Measurements from ENCODE around the gene GPA33. TPM values are rescaled to one million over a fixed set of nuclear protein-coding genes. Genes with fewer than 3 reads are reported as not detected.
"Not testable (repeated sequence)": the region's sequence is repeated elsewhere in the genome, so short reads cannot be mapped to it uniquely, and the experiment has no call there.

GPA33 gene
- polyA plus RNA-seq, 2 of the 4 experiments (the other 2 are of a cell fraction): not detected

GRCh38 chr1:167033646-167034045, 56.5 kb downstream of the GPA33 start:
- Histone ChIP-seq H3K4me1 (no peaks in the 10 kb centered on the region), H3K9me3 (peaks cover 2% of the 10 kb centered on the region; the same call in 1 of the 3 replicates), H3K4me2 (no peak overlapping the region), H3K27ac (no peak overlapping the region), H3K4me3 (no peak overlapping the region)
- DNase-seq (ENCODE audit: low read depth in 1 of 2, low spot score in 1 of 2) (no peak), ATAC-seq (no peak), FAIRE-seq (no peak)
- TF ChIP-seq CBX8 (IDR thresholded peaks at IDR 0.05): no peak
- TF ChIP-seq TP53 (CRISPR knock-in tag; IDR thresholded peaks at IDR 0.05): no peak
- TF ChIP-seq NPAS2 (CRISPR knock-in tag; IDR thresholded peaks at IDR 0.05; ENCODE audit: borderline replicate concordance): no peak
- no peak for TF ChIP-seq HOXB5 (CRISPR knock-in tag; IDR thresholded peaks at IDR 0.05)
- TF ChIP-seq ZFP36 (IDR thresholded peaks at IDR 0.05; ENCODE audit: borderline replicate concordance, partially characterized antibody): no peak
- no peak for TF ChIP-seq CBX2 (IDR thresholded peaks at IDR 0.05; ENCODE audit: borderline replicate concordance, low read depth)
- TF ChIP-seq E2F6 (IDR thresholded peaks at IDR 0.05; ENCODE audit: borderline replicate concordance, low read depth): no peak
- no peak for TF ChIP-seq MAFK (IDR thresholded peaks at IDR 0.05; ENCODE audit: partially characterized antibody)
- no peak for TF ChIP-seq BCL3 (IDR thresholded peaks at IDR 0.05)
- TF ChIP-seq RCOR1 (IDR thresholded peaks at IDR 0.05; ENCODE audit: low read depth, low read length): no peak
- TF ChIP-seq ZC3H11A (IDR thresholded peaks at IDR 0.05): no peak
- TF ChIP-seq ESRRA (IDR thresholded peaks at IDR 0.05; ENCODE audit: borderline replicate concordance, low read length): no peak
- TF ChIP-seq, protein P1, sequence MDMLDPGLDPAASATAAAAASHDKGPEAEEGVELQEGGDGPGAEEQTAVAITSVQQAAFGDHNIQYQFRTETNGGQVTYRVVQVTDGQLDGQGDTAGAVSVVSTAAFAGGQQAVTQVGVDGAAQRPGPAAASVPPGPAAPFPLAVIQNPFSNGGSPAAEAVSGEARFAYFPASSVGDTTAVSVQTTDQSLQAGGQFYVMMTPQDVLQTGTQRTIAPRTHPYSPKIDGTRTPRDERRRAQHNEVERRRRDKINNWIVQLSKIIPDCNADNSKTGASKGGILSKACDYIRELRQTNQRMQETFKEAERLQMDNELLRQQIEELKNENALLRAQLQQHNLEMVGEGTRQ (IDR thresholded peaks at IDR 0.05): no peak
- no peak for TF ChIP-seq CHD4 (IDR thresholded peaks at IDR 0.05; ENCODE audit: borderline replicate concordance)
- ChIA-PET POLR2A (no interaction called here), CTCF (interaction anchor here (0.9 to 1.8 kb wide), 3 partner anchors 22 to 123 kb away, joined by 3 to 7 read pairs (median 3); no protein-coding TSS in a partner anchor)
- 17% methylated on average over 2 of the region's 2 CpGs for WGBS (ENCODE audit: missing lambda C conversion rate)

DNA sequence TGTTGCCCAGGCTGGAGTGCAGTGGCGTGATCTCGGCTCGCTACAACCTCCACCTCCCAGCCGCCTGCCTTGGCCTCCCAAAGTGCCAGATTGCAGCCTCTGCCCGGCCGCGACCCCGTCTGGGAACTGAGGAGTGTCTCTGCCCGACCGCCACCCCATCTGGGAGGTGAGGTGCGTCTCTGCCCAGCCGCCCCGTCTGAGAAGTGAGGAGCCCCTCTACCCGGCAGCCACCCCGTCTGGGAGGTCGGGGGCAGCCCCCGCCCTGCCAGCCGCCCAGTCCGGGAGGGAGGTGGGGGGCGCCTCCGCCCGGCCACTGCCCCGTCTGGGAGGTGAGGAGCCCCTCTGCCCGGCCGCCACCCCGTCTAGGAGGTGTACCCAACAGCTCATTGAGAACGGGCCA, 60.6 kb downstream of the GPA33 start:
- CTCF ChIA-PET: interaction anchor here (1.5 kb wide), 1 partner anchor 30 kb away, joined by 4 read pairs; no protein-coding TSS in a partner anchor
- POLR2A ChIA-PET: not testable (repeated sequence)

GRCh38 chr1:167022384-167022783, 67.8 kb downstream of the GPA33 start:
- no peak for ATAC-seq
- no peak for DNase-seq (ENCODE audit: low read depth in 1 of 2, low spot score in 1 of 2)
- H3K27ac ChIP-seq: no peak overlapping the region
- ChIA-PET CTCF (interaction anchor here (1.0 kb wide), 1 partner anchor 10 kb away, joined by 4 read pairs; no protein-coding TSS in a partner anchor), POLR2A (no interaction called here)
- no peak overlapping the region for H3K4me3 ChIP-seq
- 15% methylated on average over 1 of the region's 1 CpG for WGBS (ENCODE audit: missing lambda C conversion rate)
- TF ChIP-seq ZNF302 (CRISPR knock-in tag; IDR thresholded peaks at IDR 0.05) (no peak), ZFP36 (IDR thresholded peaks at IDR 0.05; ENCODE audit: borderline replicate concordance, partially characterized antibody) (no peak), CHD4 (IDR thresholded peaks at IDR 0.05; ENCODE audit: borderline replicate concordance) (no peak), TFCP2L1 (CRISPR knock-in tag; IDR thresholded peaks at IDR 0.05) (no peak), BCL3 (IDR thresholded peaks at IDR 0.05) (no peak), PHF8 (IDR thresholded peaks at IDR 0.05; ENCODE audit: borderline replicate concordance, low read depth) (no peak), RARB (CRISPR knock-in tag; IDR thresholded peaks at IDR 0.05) (no peak), KDM1A (IDR thresholded peaks at IDR 0.05; ENCODE audit: low read depth) (no peak), HOXB5 (CRISPR knock-in tag; IDR thresholded peaks at IDR 0.05) (no peak), CHD2 (IDR thresholded peaks at IDR 0.05; ENCODE audit: low read length, partially characterized antibody) (no peak)
- TF ChIP-seq, protein P2, sequence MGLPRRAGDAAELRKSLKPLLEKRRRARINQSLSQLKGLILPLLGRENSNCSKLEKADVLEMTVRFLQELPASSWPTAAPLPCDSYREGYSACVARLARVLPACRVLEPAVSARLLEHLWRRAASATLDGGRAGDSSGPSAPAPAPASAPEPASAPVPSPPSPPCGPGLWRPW (IDR thresholded peaks at IDR 0.05): no peak
- TF ChIP-seq, protein P3, sequence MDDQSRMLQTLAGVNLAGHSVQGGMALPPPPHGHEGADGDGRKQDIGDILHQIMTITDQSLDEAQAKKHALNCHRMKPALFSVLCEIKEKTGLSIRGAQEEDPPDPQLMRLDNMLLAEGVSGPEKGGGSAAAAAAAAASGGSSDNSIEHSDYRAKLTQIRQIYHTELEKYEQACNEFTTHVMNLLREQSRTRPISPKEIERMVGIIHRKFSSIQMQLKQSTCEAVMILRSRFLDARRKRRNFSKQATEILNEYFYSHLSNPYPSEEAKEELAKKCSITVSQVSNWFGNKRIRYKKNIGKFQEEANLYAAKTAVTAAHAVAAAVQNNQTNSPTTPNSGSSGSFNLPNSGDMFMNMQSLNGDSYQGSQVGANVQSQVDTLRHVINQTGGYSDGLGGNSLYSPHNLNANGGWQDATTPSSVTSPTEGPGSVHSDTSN (IDR thresholded peaks at IDR 0.05): no peak
- H3K9me3 ChIP-seq: no peaks in the 10 kb centered on the region
- H3K4me1 ChIP-seq: no peaks in the 10 kb centered on the region
- FAIRE-seq: no peak
- no peak overlapping the region for H3K4me2 ChIP-seq

More for the DNA sequence above, 60.6 kb downstream of the GPA33 start:
- not testable (repeated sequence) for H3K27ac ChIP-seq; H3K4me1 ChIP-seq; ATAC-seq; H3K9me3 ChIP-seq; H3K4me3 ChIP-seq; FAIRE-seq; DNase-seq (ENCODE audit: low read depth in 1 of 2, low spot score in 1 of 2)
- 0 out of 3 replicates have a peak overlapping the region, but pooled peaks have one; percentile 14 for H3K4me2 ChIP-seq
- 56% methylated on average over 10 of the region's 27 CpGs for WGBS (ENCODE audit: missing lambda C conversion rate)
